ENCODE data around the gene MMP28.

- no peak for TF ChIP-seq CTCF (IDR thresholded peaks at IDR 0.05)
- no peak for TF ChIP-seq EZH2 (IDR thresholded peaks at IDR 0.05; ENCODE audit: borderline replicate concordance, insufficient read depth, low read depth, low read length, poor library complexity, severe bottlenecking)
These were observed 52.5 kb downstream of the MMP28 start for GRCh38 chr17:35742896-35743477.
